GM21737 (cell line): ENCODE results near the gene TPD52L2.
A peak's percentile ranks its signal among the peaks of the same experiment; 100 is the strongest.

Source experiments
- ATAC-seq: cut with Tn5 transposase; IDR thresholded peaks from one replicate; pipeline ENCODE4 v1.9.1; 2021; ENCODE audit warnings: mild to moderate bottlenecking, moderate library complexity; ENCODE audit not compliant: unreplicated experiment

The TPD52L2 gene

DNA sequence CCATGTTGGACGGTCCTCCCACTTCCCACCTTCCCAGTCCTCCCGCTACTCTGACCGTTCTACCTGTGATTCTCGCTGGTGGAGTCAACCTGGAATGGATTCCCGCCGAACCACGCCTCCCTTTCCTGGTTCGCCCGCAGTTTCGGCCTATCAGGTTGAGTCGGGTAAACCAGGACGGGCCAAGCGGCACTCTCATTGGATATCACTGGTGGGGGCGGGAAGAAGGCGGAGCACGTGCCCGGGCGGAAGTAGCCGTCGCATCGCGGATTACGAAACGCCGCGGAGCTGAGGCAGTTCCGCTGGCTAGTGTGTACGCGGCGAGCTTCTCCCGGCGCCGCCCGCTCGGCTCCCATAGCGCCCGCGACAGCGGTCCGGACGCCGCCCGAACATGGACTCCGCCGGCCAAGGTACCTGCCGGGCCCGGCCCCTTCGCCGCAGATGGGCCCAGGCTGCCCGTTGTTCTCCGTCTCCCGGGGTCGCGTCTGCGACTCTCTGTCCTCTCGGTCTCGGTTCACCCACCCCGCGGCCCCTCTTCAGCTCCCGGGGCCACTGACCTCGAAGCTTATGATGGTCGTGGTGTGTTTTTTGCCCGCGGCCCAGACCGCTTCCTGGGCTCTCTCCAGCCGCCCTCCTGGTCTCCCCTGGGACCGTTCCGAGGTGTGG, at the start of gene TPD52L2:
Gene TPD52L2 (plus strand): TSS at position 293 of the 663 bp plus-strand sequence. CDS start 96 bp downstream, at position 389.
- ATAC-seq = peak; percentile 67

DNA sequence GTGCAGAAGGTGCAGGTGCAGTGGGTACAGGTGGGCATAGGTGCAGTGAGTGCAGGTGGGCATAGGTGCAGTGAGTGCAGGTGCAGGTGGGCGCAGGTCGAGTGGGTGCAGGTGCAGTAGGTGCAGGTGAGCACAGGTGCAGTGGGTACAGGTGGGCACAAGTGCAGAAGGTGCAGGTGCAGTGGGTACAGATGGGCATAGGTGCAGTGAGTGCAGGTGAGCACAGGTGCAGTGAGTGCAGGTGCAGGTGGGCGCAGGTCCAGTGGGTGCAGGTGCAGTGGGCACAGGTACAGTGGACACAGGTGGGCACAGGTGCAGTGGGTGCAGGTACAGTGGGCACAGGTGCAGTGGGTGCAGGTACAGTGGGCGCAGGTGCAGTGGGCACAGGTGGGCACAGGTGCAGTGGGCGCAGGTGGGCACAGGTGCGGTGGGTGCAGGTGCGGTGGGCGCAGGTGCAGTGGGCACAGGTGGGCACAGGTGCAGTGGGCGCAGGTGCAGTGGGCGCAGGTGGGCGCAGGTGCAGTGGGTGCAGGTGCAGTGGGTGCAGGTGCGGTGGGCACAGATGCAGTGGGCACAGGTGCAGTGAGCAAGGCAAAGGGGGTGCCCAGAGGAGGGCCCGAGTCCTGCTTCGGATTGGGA, 49.3 kb upstream of the TPD52L2 start:
- ATAC-seq = no peak

DNA sequence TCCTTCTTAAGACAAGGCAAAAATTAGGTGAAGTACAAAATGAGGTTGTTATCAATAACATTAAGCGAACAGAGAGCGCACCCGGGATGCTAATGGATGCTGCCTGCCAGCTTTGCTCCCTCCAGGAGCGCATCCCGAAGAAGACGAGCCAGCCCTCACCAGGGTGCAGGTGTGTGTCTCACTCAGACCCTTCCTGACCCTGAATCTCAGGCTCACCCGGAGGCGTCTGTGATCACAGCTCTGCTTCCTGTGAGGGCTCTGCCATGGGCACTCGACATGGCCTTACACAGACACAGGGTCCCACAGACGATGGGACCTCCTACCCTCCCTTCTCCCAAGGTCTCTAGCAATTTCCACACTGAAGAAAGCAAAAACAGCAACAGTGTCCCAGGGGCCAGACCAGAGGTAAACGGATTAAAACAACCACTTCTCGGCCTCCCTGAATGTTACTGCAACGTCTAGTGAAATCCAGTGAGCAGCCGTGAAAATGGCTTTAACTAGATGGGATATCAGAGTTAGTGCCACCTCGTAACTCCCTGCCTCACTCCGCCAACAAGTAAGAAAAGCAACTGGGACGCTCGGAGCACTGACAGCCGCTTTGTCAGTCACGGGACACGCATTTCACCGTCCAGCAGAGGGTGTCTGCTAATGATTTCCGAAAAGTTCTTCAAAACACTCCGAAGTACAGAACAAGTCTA, 45.7 kb upstream of the TPD52L2 start:
- ATAC-seq = no peak

DNA sequence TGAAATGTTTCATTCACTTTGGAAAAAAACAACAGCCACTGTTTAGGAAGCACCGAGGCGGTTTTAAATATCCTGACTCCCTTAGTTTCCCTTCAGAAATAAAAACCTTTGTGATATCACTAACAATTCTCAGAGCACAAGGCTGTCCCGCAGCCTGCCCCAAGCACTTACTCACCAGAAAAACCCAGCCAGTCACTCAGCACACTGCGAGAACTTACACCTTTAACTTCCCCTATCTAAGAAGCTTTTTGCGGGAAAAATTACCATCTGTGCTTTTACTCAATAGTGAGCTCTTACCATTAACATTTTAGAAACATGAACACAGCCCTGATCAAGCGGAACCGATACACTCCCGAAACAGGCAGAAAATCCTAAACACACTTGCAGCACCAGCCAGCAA, 43.3 kb upstream of the TPD52L2 start:
- ATAC-seq = no peak

DNA sequence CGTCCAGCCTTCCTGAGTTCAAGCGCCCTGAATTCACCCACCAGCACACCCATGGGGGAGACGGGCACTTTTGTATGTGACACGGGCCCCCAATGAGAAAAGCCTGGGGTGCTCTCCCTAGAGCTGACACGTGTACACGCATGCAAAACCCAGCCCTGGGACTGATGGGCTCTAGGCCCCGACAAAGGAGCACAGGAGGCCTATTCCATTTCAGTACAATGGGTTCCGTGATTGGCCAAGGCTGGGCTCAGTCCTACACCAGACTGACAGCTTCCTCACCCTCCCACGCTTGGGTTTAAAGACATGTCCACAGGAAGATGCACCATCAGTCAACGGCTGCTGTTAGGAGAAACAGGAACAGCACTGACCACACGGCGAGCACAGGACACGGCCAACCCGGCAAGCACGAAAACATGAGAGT, 42.8 kb upstream of the TPD52L2 start:
- ATAC-seq = no peak

DNA sequence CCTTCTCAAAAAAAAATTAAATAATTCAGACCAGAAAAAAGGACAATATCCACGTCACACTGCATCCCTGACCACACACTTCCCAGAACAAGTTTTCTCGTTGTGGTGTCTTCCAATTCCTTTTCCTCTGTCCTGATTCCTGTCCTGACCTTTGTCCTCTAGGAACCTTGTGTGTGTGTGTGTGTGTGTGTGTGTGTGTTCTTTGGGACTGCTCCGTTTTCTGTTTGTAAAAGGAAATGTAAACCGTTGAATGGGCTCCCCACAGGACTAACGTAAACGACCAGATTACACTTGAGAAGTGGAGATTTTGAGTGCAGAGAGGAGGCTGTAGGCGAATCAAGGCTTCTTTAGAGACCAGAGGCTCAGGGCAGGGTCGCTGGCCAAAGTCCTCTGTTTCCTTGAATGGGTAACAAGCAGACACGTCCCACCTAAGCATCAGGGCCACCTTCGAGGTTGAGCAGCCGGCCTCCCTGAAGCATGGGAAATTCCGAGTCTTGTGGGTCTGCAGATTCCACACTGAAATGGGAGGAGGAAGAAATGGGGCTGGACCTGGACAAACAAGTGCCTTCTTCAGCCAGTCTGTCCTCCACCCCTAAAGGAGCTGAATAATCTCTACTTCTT, 41.3 kb upstream of the TPD52L2 start:
- no peak for ATAC-seq

DNA sequence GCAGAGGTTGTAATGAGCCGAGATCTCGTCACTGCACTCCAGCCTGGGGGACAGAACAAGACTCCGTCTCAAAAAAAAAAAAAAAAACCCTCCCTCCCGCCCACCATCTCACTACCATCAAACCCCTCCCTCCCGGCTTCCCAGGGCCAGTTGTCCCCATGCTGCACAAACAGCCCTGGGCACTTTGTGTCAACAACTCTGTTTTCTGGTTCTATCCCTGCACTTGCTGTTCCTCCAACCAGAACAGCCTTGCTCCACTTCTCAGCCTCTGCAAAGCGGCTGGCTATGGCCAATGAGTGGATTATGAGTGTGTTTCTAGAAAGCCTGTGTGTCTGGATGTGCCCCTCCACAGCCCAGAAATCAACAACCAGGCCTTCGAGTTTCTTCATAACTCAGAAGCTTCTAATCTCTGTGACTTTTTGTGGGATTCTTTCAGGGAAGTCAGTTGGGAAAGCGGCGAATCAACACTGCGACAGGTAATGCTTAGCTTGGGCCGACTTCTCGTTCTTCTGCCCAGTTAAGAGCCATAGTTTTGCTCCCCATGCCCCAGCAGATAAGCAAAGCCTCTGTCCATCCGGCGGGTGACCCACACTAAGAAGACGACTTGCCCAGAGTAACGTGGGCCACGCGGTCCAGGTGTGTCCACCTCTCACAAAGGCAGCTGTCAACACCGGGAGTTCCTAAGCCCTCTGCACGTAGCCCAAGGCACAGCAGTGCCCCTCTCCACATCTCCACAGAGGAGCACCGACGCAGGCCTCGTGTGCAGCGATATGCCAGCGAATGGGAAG, 39.5 kb upstream of the TPD52L2 start:
- ATAC-seq = no peak

DNA sequence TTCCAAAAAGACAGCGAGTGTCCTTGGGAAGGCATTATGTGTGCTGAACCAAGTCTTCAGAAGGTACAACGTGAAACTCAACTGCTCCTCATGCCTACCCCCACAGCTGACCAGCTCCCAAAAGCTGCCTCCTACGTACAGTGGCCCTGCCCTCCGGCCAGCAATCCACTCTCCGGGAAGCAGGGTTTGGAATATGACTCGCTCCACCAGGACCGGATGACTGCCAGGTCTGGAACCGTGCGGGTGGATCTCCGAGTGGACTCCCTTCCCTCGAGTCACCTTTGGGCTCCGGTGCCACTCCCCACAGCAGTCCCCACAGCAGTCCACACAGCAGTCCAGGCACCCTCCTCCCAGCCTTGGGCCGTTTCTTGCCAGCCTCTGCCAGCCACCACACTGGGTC, 38.3 kb upstream of the TPD52L2 start:
- ATAC-seq = no peak

DNA sequence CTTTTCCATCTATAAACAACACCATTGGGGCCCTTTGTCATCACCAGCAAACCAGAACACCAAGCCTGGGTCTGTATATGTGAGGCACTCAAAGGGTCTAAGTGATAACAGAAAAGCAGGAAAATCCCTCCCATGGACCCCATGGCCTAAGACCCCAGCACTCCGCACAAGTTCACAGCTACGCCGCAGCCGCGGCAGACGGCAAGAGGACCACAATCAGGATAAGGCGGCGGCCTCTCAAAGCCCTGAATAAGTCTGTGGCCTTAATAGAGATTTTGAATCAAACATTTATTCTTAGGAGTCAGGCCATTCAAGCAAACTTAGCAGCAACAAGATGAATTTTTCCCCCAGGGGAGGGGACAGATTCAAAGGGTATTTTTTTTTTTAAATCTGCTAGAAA, 36.9 kb upstream of the TPD52L2 start:
- no peak for ATAC-seq

DNA sequence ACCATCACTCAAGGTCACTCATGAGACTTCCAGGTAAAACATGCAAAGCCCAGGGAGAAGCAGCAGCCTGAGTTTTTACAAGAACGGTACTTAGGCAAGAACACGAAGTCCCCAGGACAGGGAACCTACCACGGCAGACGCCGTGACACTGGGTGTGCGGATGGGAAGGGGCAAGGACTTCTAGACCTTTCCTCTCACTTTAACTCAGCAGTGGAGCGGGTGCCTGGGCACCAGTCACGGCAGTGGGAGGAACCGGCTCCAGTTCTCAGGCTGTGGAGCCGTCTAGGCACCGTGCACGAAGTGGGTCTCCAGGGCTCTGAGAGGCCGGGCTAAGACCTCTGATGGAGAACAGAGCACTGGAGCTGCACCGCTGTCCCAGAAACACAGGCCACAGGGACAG, 36.5 kb upstream of the TPD52L2 start:
- no peak for ATAC-seq

DNA sequence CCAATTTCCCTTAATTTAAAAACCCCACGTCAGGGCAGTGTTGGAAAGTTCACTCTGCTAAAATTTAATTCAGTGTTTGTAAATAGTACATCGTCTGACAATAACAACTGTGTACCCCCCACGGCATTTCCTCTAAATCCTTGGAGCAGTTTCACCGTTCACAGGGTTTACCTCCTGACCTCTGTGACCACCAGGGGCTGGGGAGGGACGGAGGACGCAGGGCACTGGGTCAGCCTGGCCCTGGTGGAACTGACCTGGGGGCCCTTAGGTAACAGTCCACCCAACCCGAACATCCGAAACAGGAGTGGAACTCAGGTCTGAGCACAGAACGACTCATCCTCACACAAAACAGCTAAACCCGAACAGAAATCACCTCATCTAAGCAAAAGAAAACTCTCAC, 36.1 kb upstream of the TPD52L2 start:
- no peak for ATAC-seq

DNA sequence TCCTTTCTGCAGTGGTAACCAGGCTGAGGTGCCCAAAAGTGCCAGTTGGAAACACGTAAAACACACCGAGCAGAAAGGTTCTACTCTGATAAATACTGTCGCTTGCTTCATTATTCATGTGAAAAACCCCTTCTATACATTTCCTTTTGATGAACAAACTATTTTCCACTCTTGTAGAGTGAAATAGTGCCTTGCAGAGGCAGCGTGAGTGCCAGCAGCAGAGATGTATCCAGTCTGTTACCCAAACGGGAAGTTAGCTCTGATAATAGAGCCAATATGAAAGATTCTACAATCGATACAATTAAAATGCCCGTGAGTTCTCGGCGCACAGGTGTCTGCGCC, 35.5 kb upstream of the TPD52L2 start:
- ATAC-seq = no peak

DNA sequence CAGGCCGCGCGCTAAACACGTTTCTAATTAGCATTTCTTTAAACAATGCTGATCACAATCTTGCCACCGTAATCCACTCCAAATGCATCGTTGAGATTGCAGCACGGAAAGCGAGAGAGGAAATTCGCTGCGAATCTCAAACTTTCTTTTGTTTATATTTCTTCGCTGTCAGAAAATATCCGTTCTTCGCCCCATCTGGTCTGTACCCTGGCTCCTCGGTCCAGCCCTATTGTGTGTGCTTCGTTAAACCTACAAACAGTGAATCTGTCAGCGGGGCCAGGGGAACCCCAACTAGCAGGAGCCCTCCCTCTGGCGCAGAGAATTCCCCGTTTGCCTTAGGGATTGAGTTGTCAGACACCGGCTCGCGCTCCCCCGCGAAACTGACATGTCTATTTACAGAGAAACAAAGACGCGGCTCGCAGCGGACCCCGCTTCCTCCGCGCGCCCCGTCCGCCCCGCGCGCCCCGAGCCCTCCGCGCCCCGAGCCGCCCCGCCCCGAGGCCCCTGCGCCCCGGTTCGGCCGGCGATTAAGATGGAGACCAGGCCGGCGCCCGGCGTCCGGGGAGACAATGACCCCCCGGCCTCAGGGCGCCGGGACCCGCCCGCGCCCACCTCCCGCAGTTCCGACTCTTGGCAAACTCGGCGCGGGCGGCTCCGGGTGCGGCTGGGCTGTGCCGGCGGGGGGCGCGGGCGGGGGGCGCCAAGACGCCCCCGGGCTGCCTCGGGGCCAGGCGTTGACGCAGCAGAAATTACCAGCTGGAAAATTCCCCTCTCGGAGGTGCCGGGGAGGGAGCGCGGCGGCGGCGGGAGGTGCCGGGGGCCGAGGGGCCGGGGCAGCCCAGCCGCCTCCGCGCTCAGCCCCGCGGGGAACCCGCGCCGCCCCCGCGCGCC, 34.9 kb upstream of the TPD52L2 start:
- no peak for ATAC-seq

DNA sequence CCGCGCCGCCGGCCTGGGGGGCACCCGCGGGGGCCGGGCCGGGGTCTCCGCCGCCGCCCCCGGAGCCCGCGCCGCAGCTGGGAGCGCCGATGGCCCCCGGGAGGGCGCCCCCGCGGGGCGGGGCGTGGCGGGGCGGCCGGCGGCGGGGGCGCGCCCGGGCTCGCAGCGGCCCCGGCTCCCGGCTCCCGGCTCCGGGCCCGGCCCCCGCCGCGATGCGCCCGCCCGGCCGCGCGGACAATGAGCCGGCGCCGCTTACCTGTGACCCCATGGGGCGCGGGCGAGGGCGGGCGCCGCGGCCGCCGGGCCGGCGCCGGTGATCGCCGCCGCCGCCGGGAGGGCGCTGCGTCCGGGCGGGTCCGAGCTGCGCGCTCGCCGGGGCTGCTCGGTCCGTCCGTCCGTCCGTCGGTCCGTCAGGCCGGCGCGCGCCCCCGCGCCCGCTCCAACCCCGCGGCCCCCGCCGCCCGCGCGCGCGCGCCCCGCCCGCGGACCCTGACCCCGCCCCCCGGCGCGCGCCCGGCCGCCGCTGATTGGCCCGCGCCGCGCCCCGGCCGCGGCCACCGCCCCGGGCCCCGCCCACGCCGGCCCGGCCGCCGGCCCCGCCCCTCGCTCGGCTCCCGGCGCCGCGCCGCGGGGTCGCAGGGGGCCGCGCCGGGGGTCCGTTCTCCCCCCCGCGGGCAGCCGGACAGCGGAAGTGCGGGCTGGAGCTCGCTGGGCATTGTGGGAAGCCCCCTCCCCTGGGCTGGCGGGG, 34.1 kb upstream of the TPD52L2 start, which contains the start of gene ZBTB46:
Gene ZBTB46 (minus strand): TSS at position 424 of the 748 bp plus-strand sequence. CDS start 40,507 bp downstream, outside the sequence.
- ATAC-seq = peak; percentile 58

DNA sequence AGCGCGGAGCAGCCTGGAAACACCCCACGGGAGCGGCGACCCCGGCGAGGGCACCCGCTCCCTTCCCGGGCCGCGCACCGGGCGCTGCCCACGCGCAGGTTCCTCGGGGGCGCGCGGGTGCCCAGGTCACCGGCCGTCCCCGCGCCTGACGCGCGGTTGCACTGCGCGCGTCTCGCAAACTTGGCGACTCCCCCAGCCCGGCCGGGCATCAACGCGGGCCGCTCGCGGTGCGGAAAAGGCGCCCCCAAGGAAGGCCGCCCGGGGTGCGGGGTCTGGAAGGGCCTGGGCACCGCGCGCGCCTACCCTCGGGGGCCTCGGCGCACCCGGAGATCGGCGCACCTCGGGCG, 33.5 kb upstream of the TPD52L2 start:
- peak; percentile 12 for ATAC-seq

DNA sequence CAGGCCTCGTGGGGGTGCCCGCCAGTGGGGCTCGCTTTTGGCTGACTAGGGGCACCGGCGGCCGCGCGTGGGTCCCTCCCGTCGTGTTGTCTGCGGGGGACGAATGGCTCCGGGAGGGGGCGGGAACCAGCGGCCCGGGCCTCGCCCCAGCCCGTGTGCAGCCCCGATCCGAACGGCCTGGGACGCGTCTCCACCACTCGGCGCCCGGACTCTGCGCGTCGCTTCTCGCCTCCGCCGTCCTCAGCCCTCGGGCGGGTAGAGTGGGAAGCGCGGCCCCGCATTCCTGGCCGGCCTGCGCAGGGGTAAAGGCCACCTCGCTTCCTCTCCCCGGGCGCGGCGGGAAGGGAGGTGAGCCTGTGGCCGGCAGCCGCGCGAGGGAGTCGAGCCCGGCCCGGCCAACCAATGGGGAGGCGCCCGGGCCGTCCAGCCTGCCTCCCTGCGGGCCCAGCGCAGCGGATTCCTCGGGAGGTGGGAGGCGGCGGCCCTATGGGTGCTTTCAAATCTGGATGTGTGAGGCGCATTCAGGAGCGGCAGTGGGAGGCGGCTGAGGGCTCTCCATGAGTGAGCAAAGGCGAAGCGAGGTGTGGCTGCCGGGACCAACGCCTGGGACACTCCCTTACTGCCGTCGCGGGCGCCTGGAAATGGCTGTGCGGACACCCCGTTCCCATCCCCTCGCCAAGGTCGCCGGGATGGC, 32.9 kb upstream of the TPD52L2 start:
- ATAC-seq = no peak

DNA sequence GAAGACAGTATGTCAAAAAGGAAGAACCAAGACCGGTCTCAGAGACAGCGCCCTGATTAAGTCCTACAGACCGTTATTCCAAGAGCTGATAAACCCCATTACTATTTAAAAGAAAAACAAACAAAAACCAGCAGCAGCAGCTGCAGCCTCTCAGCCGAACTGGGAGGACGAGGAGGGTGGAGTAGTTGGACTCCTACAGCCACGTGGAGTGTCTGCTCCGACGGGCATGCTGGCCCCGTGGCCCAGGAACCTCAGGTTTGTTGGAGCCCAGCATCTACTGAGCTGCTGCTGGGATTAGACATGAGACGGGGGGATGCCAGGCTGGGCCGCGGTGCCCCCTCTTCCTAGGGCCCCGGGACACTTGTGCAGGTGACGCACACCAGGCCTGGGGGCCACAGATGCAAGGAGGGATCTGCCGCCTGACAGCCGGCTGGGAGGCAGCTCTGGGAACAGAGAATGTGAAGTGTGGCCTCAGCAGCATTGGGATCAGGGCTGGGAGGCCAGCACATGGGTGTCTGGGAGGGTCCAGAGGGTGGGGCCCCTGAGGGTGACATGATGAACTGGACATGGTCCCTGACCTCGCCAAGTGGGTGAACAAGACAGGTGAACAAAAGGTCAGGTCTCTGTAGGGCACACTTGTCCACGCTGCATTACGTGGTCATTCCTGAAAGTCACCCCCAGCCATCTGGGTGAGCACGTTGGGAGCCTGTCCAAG, 31.1 kb upstream of the TPD52L2 start:
- no peak for ATAC-seq

DNA sequence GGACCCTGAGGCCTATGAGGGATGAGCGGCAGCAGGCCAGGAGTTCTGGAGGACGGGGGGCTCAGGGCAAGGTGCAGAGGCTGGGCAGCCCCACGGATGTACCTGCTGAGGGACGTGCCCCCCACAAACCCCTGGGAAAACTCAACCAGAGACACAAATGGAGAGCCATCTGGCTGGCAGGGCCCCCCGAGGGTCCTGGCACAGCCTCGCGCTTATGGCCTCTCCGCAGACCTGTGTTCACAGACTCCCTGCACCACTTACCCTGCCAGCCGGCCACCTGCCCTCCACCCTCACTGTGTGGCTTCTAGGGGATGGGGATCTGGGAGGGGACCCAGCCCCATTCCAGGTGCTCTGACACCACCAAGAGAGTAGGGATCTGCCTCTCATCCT, 30.6 kb upstream of the TPD52L2 start:
- ATAC-seq = no peak
